Upper lobe of left lung (tissue), 6 donors: ENCODE data around the gene UQCC2. TPM values are rescaled to one million over a fixed set of nuclear protein-coding genes. Genes with fewer than 3 reads are reported as not detected.

Experiments
- ATAC-seq, 2 donors: fragments of 200-7000 bp; cut with Tn5 transposase; one replicate each; pipeline ENCODE4 v1.9.1; 2022; ENCODE audit warnings: mild to moderate bottlenecking in 2 of 2, moderate library complexity in 2 of 2; ENCODE audit not compliant: low FRiP score in 2 of 2
- DNase-seq, 2 donors: peaks; one replicate each; pipeline ENCODE4 v3.0.0-alpha.2; 2019 to 2020
- H3K27ac ChIP-seq, 4 donors: fragments of 200-600 bp; sonication (generic); one replicate each; pipeline ENCODE4 v1.5.1; 2016 to 2019
- H3K27me3 ChIP-seq, 4 donors: fragments of 200-600 bp; sonication (generic); one replicate each; pipeline ENCODE4 v1.5.1; 2017 to 2019
- H3K36me3 ChIP-seq, 4 donors: fragments of 200-600 bp; sonication (generic); one replicate each; pipeline ENCODE4 v1.5.1; 2016 to 2019
- H3K4me1 ChIP-seq, 4 donors: fragments of 200-600 bp; sonication (generic); one replicate each; pipeline ENCODE4 v1.5.1; 2018 to 2019
- H3K4me3 ChIP-seq, 4 donors: fragments of 200-600 bp; sonication (generic); one replicate each; pipeline ENCODE4 v1.5.1; 2017 to 2019; ENCODE audit warnings: mild to moderate bottlenecking in 2 of 4, moderate library complexity in 1 of 4
- H3K9me3 ChIP-seq, 4 donors: fragments of 200-600 bp; sonication (generic); one replicate each; pipeline ENCODE4 v1.5.1; 2018 to 2019
- EP300 ChIP-seq, 4 donors: sonication (generic); formaldehyde crosslinking; IDR thresholded peaks; one replicate each; pipeline ENCODE4 v1.5.1; 2017; ENCODE audit warnings: antibody characterized with exemption in 4 of 4, control low read depth in 2 of 4
- POLR2A ChIP-seq, 4 donors: fragments of 450-650 bp; IDR thresholded peaks; one replicate each; pipeline ENCODE4 v1.5.1; 2016 to 2017; ENCODE audit warnings: antibody characterized with exemption in 4 of 4, mild to moderate bottlenecking in 2 of 4
- POLR2AphosphoS5 ChIP-seq, 2 donors: sonication (generic); formaldehyde crosslinking; IDR thresholded peaks; one replicate each; pipeline ENCODE4 v1.5.1; 2017; ENCODE audit warnings: antibody characterized with exemption in 2 of 2
- WGBS, 2 donors: methylation state at CpG; one replicate each; pipeline ENCODE4 v1.1.5; 2017 to 2018; 5-methylcytosine and 5-hydroxymethylcytosine counted together
- total RNA-seq, 6 donors: library from RNA; depleted of rRNA in 4 of 6; stranded (reverse); fragments of >200 nt in 4 of 6; gene quantifications; one replicate each; pipeline versions ENCODE4 v1.1.0 to v1.2.1, GENCODE V29; 2016 to 2021
- TF ChIP-seq, protein P1 (sequence below), 6 experiments: fragments of 450-650 bp in 4 of 6; fragments of 200-600 bp in 2 of 6; sonication (generic) in 2 of 6; IDR thresholded peaks; one replicate each; pipeline ENCODE4 v1.5.1; 2016 to 2019; ENCODE audit warnings: antibody characterized with exemption in 6 of 6
- donor health status: DM: no; HTN: no; CAD: no; lungs with moderate emphysema.
- donor health status: DM: no; HTN: yes; CAD: no; lungs with severe emphysema.

The UQCC2 gene
- total RNA-seq, 6 donors from 2014 or later, result 8.9 to 53.0 (median 18.2) TPM

DNA sequence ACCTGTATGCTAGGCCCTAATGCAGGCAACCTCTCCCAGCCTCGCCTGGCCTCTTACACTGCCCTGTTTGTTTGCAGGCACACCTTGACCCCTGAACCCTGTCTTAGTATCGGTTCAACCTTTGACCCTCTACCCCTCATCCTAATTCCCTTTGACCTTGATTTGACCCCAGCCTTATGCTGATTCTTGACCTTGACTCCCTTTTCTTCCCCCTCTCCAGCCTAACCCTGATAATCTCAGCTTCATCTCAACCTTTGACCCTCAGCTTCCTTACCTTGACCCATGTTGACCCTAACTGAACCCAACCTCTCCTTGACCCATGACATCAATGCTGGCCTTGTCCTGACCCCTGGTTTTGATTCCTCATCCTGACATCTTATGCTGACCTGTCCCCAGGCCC, 33.8 kb downstream of the UQCC2 start:
- H3K9me3 ChIP-seq, result no peaks in the 10 kb centered on the region
- DNase-seq, result no peak
- WGBS, 2 donors, result 88% methylated on average over 2 of the region's 2 CpGs
- ATAC-seq, result no peak
- no peak overlapping the region for H3K27ac ChIP-seq
- H3K4me1 ChIP-seq, result no peaks in the 10 kb centered on the region
- no peaks in the 10 kb centered on the region for H3K27me3 ChIP-seq
- H3K36me3 ChIP-seq, result peaks cover 36 to 99% (median 86%) of the 10 kb centered on the region in 4 donors
- TF ChIP-seq EP300 (IDR thresholded peaks at IDR 0.05) (no peak), POLR2A (IDR thresholded peaks at IDR 0.05) (no peak), POLR2AphosphoS5 (IDR thresholded peaks at IDR 0.05) (no peak)
- TF ChIP-seq, protein P1, sequence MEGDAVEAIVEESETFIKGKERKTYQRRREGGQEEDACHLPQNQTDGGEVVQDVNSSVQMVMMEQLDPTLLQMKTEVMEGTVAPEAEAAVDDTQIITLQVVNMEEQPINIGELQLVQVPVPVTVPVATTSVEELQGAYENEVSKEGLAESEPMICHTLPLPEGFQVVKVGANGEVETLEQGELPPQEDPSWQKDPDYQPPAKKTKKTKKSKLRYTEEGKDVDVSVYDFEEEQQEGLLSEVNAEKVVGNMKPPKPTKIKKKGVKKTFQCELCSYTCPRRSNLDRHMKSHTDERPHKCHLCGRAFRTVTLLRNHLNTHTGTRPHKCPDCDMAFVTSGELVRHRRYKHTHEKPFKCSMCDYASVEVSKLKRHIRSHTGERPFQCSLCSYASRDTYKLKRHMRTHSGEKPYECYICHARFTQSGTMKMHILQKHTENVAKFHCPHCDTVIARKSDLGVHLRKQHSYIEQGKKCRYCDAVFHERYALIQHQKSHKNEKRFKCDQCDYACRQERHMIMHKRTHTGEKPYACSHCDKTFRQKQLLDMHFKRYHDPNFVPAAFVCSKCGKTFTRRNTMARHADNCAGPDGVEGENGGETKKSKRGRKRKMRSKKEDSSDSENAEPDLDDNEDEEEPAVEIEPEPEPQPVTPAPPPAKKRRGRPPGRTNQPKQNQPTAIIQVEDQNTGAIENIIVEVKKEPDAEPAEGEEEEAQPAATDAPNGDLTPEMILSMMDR (IDR thresholded peaks at IDR 0.05), result no peak
- H3K4me3 ChIP-seq, result no peak overlapping the region

DNA sequence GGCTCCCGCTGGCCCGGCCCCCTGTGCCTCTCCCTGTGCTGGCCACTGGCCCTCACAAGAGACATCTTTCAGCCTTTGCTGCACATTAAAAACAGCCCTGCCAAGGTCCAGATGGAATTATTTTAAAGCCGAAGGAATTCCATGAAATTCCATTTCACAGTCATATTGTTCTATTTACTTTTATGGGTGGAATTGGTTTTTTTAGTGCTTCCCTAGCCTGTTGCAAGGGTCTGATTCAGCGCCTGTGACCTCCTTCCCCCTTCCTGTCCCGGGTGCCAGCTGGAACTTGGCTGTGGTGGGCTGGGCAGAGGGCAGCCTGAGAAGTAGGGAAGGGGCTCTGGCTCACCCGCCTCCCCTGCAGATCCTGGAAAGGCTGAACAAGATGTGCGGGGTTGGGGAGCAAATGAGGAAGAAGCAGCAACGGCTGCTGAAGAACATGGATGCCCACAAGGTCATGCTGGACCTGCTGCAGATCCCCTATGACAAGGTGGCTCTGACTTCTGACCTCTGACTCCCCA, 34.3 kb downstream of the UQCC2 start:
- TF ChIP-seq EP300 (IDR thresholded peaks at IDR 0.05), result no peak
- TF ChIP-seq, protein P1 (IDR thresholded peaks at IDR 0.05), result no peak
- 75 to 82% methylated on average over 8 of the region's 8 CpGs for WGBS, 2 donors
- H3K36me3 ChIP-seq, result peaks cover 35 to 99% (median 86%) of the 10 kb centered on the region in 4 donors
- no peaks in the 10 kb centered on the region for H3K27me3 ChIP-seq
- no peak overlapping the region for H3K4me3 ChIP-seq
- no peaks in the 10 kb centered on the region for H3K9me3 ChIP-seq
- DNase-seq, result no peak
- H3K27ac ChIP-seq, result no peak overlapping the region
- H3K4me1 ChIP-seq, result no peaks in the 10 kb centered on the region
- no peak for ATAC-seq

DNA sequence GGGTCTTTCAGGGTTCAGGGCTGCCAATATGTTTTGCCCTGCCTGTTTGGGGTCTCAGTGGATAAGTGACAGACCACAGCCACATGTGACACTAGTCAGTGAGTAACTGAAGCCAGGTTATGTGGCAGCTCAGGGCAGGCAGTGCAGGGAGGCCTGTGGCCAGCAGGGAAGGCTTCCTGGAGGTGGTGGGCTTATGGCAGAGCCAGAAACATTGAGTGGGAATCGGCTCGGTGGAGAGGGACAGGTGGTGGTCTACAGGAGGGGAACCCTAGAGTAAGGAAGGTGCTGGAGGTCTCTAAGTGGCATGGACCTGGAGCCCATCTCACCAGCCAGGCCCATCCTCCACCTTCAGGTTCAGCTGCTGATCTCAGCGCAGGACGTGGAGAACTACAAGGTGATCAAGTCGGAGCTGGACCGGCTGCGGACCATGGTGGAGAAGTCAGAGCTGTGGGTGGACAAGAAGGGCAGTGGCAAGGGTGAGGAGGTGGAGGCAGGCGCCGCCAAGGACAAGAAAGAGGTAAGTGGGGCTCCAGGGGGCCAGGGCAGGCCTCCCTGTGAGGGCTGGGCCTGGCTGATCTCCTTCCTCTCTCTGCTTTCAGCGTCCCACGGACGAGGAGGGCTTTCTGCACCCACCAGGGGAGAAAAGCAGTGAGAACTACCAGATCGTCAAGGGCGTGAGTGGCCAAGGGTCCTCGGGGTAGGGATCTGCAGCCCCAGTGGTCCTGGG, 34.9 kb downstream of the UQCC2 start:
- Histone ChIP-seq H3K27me3 (no peaks in the 10 kb centered on the region), H3K36me3 (peaks cover 35 to 99% (median 89%) of the 10 kb centered on the region in 4 donors), H3K27ac (no peak overlapping the region), H3K9me3 (no peaks in the 10 kb centered on the region), H3K4me1 (no peaks in the 10 kb centered on the region), H3K4me3 (no peak overlapping the region)
- 96 to 99% methylated on average over 13 to 15 of the region's 15 CpGs for WGBS, 2 donors
- TF ChIP-seq POLR2AphosphoS5 (IDR thresholded peaks at IDR 0.05) (no peak), POLR2A (IDR thresholded peaks at IDR 0.05) (no peak), EP300 (IDR thresholded peaks at IDR 0.05) (no peak)
- TF ChIP-seq, protein P1 (IDR thresholded peaks at IDR 0.05), result no peak
- DNase-seq (peak in 1 of 2 donors; percentile 53), ATAC-seq (no peak)

DNA sequence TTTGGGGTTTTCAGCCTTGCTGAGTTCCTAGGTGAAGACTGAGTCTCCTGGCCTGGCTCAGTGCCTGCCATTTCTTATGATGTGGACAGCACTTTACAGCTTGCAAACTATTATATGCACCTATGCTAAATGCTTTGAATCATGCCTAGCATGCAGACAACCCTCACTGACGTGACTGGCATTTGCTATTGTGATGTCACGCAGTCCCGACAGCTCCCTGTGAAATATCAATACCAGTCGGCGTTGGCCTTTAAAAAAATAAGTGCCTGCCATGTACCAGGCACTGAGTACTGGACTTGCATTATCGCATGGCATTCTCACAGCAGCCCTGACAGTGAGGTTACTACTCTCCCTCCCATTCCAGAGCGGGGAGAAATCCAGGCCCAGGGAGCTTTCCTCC, 35.5 kb downstream of the UQCC2 start:
- TF ChIP-seq EP300 (IDR thresholded peaks at IDR 0.05) (no peak), POLR2AphosphoS5 (IDR thresholded peaks at IDR 0.05) (no peak), POLR2A (IDR thresholded peaks at IDR 0.05) (no peak)
- TF ChIP-seq, protein P1 (IDR thresholded peaks at IDR 0.05), result no peak
- H3K4me3 ChIP-seq, result no peak overlapping the region
- DNase-seq, result no peak
- WGBS, 2 donors, result 92 to 97% methylated on average over 7 of the region's 7 CpGs
- ATAC-seq, result no peak
- H3K27ac ChIP-seq, result no peak overlapping the region
- H3K9me3 ChIP-seq, result no peaks in the 10 kb centered on the region
- no peaks in the 10 kb centered on the region for H3K27me3 ChIP-seq
- no peaks in the 10 kb centered on the region for H3K4me1 ChIP-seq
- peaks cover 35 to 99% (median 89%) of the 10 kb centered on the region in 4 donors for H3K36me3 ChIP-seq

DNA sequence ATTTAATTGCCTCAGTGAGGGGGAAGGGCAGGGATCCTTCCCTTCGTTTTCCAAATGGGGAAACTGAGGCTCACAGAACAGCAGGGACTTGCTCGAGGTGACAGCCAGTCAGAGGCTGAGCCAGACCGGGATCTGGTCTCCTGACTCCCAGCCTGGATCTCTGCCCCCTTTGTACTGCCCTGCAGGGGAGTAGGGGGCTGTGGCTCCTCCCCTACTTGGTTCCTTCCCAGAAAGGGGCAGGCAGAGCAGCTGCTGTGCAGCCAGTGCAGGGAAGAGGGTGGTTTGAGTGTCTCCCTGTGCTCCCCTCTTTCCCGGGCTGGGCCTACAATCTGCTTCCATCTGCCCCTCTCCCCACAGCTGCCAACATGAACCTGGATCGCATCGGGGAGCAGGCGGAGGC, 37.6 kb downstream of the UQCC2 start:
- Histone ChIP-seq H3K9me3 (no peaks in the 10 kb centered on the region), H3K36me3 (peaks cover 39 to 100% (median 91%) of the 10 kb centered on the region in 4 donors), H3K4me1 (no peaks in the 10 kb centered on the region), H3K27me3 (no peaks in the 10 kb centered on the region), H3K4me3 (no peak overlapping the region), H3K27ac (no peak overlapping the region)
- TF ChIP-seq EP300 (IDR thresholded peaks at IDR 0.05) (no peak), POLR2AphosphoS5 (IDR thresholded peaks at IDR 0.05) (no peak), POLR2A (IDR thresholded peaks at IDR 0.05) (no peak)
- TF ChIP-seq, protein P1 (IDR thresholded peaks at IDR 0.05), result no peak
- DNase-seq (no peak), ATAC-seq (no peak)
- 75 to 84% methylated on average over 7 of the region's 7 CpGs for WGBS, 2 donors
